ENCODE results near the gene MTSS2.

- no peak for TF ChIP-seq CTCF (IDR thresholded peaks at IDR 0.05 in 4 of 5, conservative IDR thresholded peaks at IDR 0.05 in 1 of 5)
- no peak for TF ChIP-seq POLR2A (IDR thresholded peaks at IDR 0.05)
These were observed 6.4 kb upstream of the MTSS2 start for GRCh38 chr16:70692130-70692872.

Data from gastrocnemius medialis (tissue), 4 donors.